Measurements from ENCODE around the gene COQ10A. TPM values are rescaled to one million over a fixed set of nuclear protein-coding genes. Genes with fewer than 3 reads are reported as not detected.

The COQ10A gene
- polyA plus RNA-seq, 1 of the 3 experiments (the other 2 are of a cell fraction): 42.2 TPM

DNA sequence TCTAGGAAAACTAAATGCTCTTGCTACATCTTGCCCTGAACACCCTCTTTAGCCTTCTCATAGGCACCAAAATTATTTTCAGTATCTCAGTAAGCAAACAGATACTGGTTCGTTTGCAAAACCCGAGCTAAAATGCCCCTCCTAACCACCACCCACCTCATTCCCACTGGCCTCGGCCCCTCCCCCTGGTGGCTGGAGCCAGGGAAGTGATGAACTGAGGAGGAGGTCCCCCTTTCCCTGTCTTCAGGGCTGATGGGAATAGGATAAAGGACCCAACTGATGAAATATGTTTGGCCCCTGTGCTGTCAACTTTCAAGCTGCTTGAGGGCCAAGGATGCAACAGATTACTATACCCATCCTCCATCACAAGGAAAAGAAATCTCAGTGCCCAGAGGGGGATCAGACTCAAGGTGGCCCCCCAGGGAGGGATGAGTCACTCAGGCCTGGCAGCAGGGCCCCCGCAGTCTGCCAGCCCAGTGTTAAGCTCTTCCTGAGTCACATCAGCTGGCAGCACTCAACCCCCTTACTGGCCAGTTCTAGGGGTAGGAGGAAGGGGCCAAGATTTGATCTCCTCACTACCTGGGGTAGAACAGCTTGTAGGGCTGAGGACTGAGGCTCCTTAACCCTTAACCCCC is 10.3 kb upstream of the COQ10A start:
- Histone ChIP-seq H3K9me3 (no peaks in the 10 kb centered on the region), H4K20me1 (ENCODE audit: insufficient read depth) (peaks cover 23% of the 10 kb centered on the region), H2AFZ (ENCODE audit: low read depth) (no peak overlapping the region), H3K4me2 (peak overlapping the region; percentile 97), H3K36me3 (replicated peaks in 1 of 2; ENCODE audit: control insufficient read depth in 1 of 2, insufficient read depth in 2 of 2, low read length in 1 of 2) (peaks cover 46 to 47% of the 10 kb centered on the region in 2 experiments), H3K9ac (peak overlapping the region; percentile 91), H3K27ac (ENCODE audit: low read depth in 2 of 2, low read length in 1 of 2) (peak overlapping the region in 1 of 2 experiments; percentile 75; a peak in 3 of 4 replicates), H3K79me2 (ENCODE audit: insufficient read depth) (peaks cover 64% of the 10 kb centered on the region), H3K4me3 (ENCODE audit: low read depth in 2 of 2, low read length in 1 of 2) (peak overlapping the region; percentile 90 to 95), H3K9me2 (no peaks in the 10 kb centered on the region), H3F3A (replicated peaks; ENCODE audit: insufficient read depth) (peaks cover 35% of the 10 kb centered on the region), H3K4me1 (ENCODE audit: control insufficient read depth in 1 of 2, insufficient read depth in 2 of 2, low read depth in 1 of 2, low read length in 1 of 2) (peaks cover 11 to 19% of the 10 kb centered on the region in 2 experiments), H3K27me3 (ENCODE audit: insufficient read depth) (no peaks in the 10 kb centered on the region)
- 11% methylated on average over 3 of the region's 4 CpGs for WGBS (ENCODE audit: low lambda C conversion rate)
- DNase-seq: no peak
- POLR2A ChIA-PET: no interaction called here
- CTCF ChIA-PET: interaction anchor here (0.9 to 5.4 kb wide), 15 partner anchors 9 to 208 kb away, joined by 3 to 58 read pairs (median 7); partner anchors contain the start of genes COQ10A, RNF41 and SMARCC2
- TF ChIP-seq SMC3 (IDR thresholded peaks at IDR 0.05; ENCODE audit: low read depth, low read length) (no peak), RAD21 (IDR thresholded peaks at IDR 0.05; ENCODE audit: low read length) (no peak), EP300 (IDR thresholded peaks at IDR 0.05; ENCODE audit: borderline replicate concordance in 1 of 2, low read depth in 1 of 2, low read length in 1 of 2) (0 out of 4 replicates have a peak, but pooled peaks of 1 of the 2 experiments have one; percentile 30), RCOR1 (IDR thresholded peaks at IDR 0.05; ENCODE audit: low read length) (no peak), FOXJ3 (CRISPR knock-in tag; IDR thresholded peaks at IDR 0.05) (no peak), NRF1 (IDR thresholded peaks at IDR 0.05; ENCODE audit: low read depth, low read length) (no peak), RFX5 (IDR thresholded peaks at IDR 0.05; ENCODE audit: low read length) (no peak), MEF2A (IDR thresholded peaks at IDR 0.05; ENCODE audit: borderline replicate concordance, low read depth) (no peak), TEAD4 (IDR thresholded peaks at IDR 0.05; ENCODE audit: borderline replicate concordance, insufficient read depth) (no peak), ELF1 (IDR thresholded peaks at IDR 0.05) (no peak), YY1 (IDR thresholded peaks at IDR 0.05; ENCODE audit: low read depth) (no peak), GATA2 (CRISPR knock-in tag; IDR thresholded peaks at IDR 0.05) (no peak), POLR2AphosphoS5 (IDR thresholded peaks at IDR 0.05; ENCODE audit: low read depth, low read length) (no peak), FOXM1 (IDR thresholded peaks at IDR 0.05; ENCODE audit: low read depth) (no peak), CHD2 (IDR thresholded peaks at IDR 0.05; ENCODE audit: low read length, partially characterized antibody) (no peak), RXRA (IDR thresholded peaks at IDR 0.05; ENCODE audit: borderline replicate concordance, low read depth) (no peak), GABPA (IDR thresholded peaks at IDR 0.05; ENCODE audit: low read depth) (no peak), SIN3A (IDR thresholded peaks at IDR 0.05; ENCODE audit: borderline replicate concordance, low read depth, low read length) (no peak), NFIC (IDR thresholded peaks at IDR 0.05; ENCODE audit: borderline replicate concordance) (peak; percentile 76), EZH2phosphoT487 (IDR thresholded peaks at IDR 0.05; ENCODE audit: borderline replicate concordance, low read depth) (no peak)
- TF ChIP-seq, protein P1, sequence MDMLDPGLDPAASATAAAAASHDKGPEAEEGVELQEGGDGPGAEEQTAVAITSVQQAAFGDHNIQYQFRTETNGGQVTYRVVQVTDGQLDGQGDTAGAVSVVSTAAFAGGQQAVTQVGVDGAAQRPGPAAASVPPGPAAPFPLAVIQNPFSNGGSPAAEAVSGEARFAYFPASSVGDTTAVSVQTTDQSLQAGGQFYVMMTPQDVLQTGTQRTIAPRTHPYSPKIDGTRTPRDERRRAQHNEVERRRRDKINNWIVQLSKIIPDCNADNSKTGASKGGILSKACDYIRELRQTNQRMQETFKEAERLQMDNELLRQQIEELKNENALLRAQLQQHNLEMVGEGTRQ (IDR thresholded peaks at IDR 0.05; ENCODE audit: borderline replicate concordance, low read depth, low read length): no peak
- TF ChIP-seq, protein P2, sequence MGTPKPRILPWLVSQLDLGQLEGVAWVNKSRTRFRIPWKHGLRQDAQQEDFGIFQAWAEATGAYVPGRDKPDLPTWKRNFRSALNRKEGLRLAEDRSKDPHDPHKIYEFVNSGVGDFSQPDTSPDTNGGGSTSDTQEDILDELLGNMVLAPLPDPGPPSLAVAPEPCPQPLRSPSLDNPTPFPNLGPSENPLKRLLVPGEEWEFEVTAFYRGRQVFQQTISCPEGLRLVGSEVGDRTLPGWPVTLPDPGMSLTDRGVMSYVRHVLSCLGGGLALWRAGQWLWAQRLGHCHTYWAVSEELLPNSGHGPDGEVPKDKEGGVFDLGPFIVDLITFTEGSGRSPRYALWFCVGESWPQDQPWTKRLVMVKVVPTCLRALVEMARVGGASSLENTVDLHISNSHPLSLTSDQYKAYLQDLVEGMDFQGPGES (IDR thresholded peaks at IDR 0.05; ENCODE audit: low read depth, low read length): no peak
- TF ChIP-seq, protein P3, sequence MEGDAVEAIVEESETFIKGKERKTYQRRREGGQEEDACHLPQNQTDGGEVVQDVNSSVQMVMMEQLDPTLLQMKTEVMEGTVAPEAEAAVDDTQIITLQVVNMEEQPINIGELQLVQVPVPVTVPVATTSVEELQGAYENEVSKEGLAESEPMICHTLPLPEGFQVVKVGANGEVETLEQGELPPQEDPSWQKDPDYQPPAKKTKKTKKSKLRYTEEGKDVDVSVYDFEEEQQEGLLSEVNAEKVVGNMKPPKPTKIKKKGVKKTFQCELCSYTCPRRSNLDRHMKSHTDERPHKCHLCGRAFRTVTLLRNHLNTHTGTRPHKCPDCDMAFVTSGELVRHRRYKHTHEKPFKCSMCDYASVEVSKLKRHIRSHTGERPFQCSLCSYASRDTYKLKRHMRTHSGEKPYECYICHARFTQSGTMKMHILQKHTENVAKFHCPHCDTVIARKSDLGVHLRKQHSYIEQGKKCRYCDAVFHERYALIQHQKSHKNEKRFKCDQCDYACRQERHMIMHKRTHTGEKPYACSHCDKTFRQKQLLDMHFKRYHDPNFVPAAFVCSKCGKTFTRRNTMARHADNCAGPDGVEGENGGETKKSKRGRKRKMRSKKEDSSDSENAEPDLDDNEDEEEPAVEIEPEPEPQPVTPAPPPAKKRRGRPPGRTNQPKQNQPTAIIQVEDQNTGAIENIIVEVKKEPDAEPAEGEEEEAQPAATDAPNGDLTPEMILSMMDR (IDR thresholded peaks at IDR 0.05): peak; percentile 26; the same call in 1 of the 2 replicates
- TF ChIP-seq, protein P4, sequence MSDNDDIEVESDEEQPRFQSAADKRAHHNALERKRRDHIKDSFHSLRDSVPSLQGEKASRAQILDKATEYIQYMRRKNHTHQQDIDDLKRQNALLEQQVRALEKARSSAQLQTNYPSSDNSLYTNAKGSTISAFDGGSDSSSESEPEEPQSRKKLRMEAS (IDR thresholded peaks at IDR 0.05; ENCODE audit: low read depth): no peak; the same call in 1 of the 2 replicates
- TF ChIP-seq, protein P5, sequence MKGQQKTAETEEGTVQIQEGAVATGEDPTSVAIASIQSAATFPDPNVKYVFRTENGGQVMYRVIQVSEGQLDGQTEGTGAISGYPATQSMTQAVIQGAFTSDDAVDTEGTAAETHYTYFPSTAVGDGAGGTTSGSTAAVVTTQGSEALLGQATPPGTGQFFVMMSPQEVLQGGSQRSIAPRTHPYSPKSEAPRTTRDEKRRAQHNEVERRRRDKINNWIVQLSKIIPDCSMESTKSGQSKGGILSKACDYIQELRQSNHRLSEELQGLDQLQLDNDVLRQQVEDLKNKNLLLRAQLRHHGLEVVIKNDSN (IDR thresholded peaks at IDR 0.05; ENCODE audit: borderline replicate concordance, low read depth): no peak
- TF ChIP-seq, protein P6, sequence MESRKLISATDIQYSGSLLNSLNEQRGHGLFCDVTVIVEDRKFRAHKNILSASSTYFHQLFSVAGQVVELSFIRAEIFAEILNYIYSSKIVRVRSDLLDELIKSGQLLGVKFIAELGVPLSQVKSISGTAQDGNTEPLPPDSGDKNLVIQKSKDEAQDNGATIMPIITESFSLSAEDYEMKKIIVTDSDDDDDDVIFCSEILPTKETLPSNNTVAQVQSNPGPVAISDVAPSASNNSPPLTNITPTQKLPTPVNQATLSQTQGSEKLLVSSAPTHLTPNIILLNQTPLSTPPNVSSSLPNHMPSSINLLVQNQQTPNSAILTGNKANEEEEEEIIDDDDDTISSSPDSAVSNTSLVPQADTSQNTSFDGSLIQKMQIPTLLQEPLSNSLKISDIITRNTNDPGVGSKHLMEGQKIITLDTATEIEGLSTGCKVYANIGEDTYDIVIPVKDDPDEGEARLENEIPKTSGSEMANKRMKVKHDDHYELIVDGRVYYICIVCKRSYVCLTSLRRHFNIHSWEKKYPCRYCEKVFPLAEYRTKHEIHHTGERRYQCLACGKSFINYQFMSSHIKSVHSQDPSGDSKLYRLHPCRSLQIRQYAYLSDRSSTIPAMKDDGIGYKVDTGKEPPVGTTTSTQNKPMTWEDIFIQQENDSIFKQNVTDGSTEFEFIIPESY (IDR thresholded peaks at IDR 0.05; ENCODE audit: borderline replicate concordance, low read depth): no peak
